ENCODE measurements around the gene CDK5R1. TPM values are rescaled to one million over a fixed set of nuclear protein-coding genes. Genes with fewer than 3 reads are reported as not detected.

CDK5R1 gene
- total RNA-seq: 10 to 100 TPM in 1 of 3 donors, 1 to 10 TPM in 2; 3.7 to 12.3 (median 7.4) TPM
- 5.4 TPM for total RNA-seq (2013)

GRCh38 chr17:32486701-32487472, at the start of gene CDK5R1:
TSS of gene CDK5R1 (plus strand) at chr17:32486993. CDS start at chr17:32487621, 628 bp downstream.
- ATAC-seq (peak; percentile 76 to 87 (median 78)), DNase-seq (peak; percentile 74 to 84)
- Mint-ChIP-seq H3K27me3 (ENCODE audit: low read depth in 2 of 2) (no peaks in the 10 kb centered on the region), H3K36me3 (peaks cover 7% of the 10 kb centered on the region), H3K27ac (peak within 1 kb of the TSS; percentile 82 to 84), H3K4me3 (peak within 1 kb of the TSS; percentile 92), H3K9me3 (no peaks in the 10 kb centered on the region), H3K4me1 (peaks cover 52 to 56% of the 10 kb centered on the region in 2 donors)
- Histone ChIP-seq H3K27me3 (ENCODE audit: control insufficient read depth, insufficient read depth, low read length) (no peaks in the 10 kb centered on the region), H3K4me3 (ENCODE audit: low read length) (peak within 1 kb of the TSS; percentile 45), H3K4me1 (ENCODE audit: control insufficient read depth, insufficient read depth, low read length) (peaks cover 50% of the 10 kb centered on the region), H3K36me3 (ENCODE audit: control insufficient read depth, insufficient read depth, low read length) (peaks cover 34% of the 10 kb centered on the region), H3K27ac (ENCODE audit: low read length) (peak within 1 kb of the TSS; percentile 45), H3K9me3 (ENCODE audit: control insufficient read depth, insufficient read depth, low read length) (no peaks in the 10 kb centered on the region)
- TF ChIP-seq CTCF (IDR thresholded peaks at IDR 0.05): no peak
- WGBS (ENCODE audit: insufficient coverage): under 1% methylated on average over 135 of the region's 135 CpGs
- intact Hi-C loops (cut with micrococcal nuclease): loop anchor here (1.0 to 2.0 kb wide), 3 partner anchors 16 to 122 kb away; no protein-coding TSS in a partner anchor

- no peak for TF ChIP-seq CTCF (IDR thresholded peaks at IDR 0.05)
- peaks cover 12% of the 10 kb centered on the region for H3K4me1 ChIP-seq (ENCODE audit: control insufficient read depth, insufficient read depth, low read length)
- peaks cover 10 to 19% of the 10 kb centered on the region in 2 donors for H3K4me1 Mint-ChIP-seq
- no peaks in the 10 kb centered on the region for H3K9me3 ChIP-seq (ENCODE audit: control insufficient read depth, insufficient read depth, low read length)
- H3K4me3 ChIP-seq (ENCODE audit: low read length): no peak overlapping the region
- no peaks in the 10 kb centered on the region for H3K36me3 Mint-ChIP-seq
- 64% methylated on average over 5 of the region's 5 CpGs for WGBS (ENCODE audit: insufficient coverage)
- no peaks in the 10 kb centered on the region for H3K27me3 ChIP-seq (ENCODE audit: control insufficient read depth, insufficient read depth, low read length)
- H3K27ac ChIP-seq (ENCODE audit: low read length): no peak overlapping the region
- H3K36me3 ChIP-seq (ENCODE audit: control insufficient read depth, insufficient read depth, low read length): no peaks in the 10 kb centered on the region
- no peaks in the 10 kb centered on the region for H3K9me3 Mint-ChIP-seq
- intact Hi-C loops (cut with micrococcal nuclease): loop anchor here (10.0 kb wide), 1 partner anchor 186 kb away; no protein-coding TSS in a partner anchor
- H3K27ac Mint-ChIP-seq: no peak overlapping the region
- no peaks in the 10 kb centered on the region for H3K27me3 Mint-ChIP-seq (ENCODE audit: low read depth in 2 of 2)
- no peak overlapping the region for H3K4me3 Mint-ChIP-seq
- ATAC-seq: no peak
- DNase-seq: no peak
These were observed 46.1 kb upstream of the CDK5R1 start for GRCh38 chr17:32440722-32441121.

- Mint-ChIP-seq H3K27me3 (ENCODE audit: low read depth in 2 of 2) (no peaks in the 10 kb centered on the region), H3K36me3 (no peaks in the 10 kb centered on the region), H3K9me3 (no peaks in the 10 kb centered on the region), H3K4me1 (peaks cover 19 to 28% of the 10 kb centered on the region in 2 donors), H3K27ac (no peak overlapping the region), H3K4me3 (no peak overlapping the region)
- 63% methylated on average over 1 of the region's 2 CpGs for WGBS (ENCODE audit: insufficient coverage)
- Histone ChIP-seq H3K9me3 (ENCODE audit: control insufficient read depth, insufficient read depth, low read length) (no peaks in the 10 kb centered on the region), H3K27ac (ENCODE audit: low read length) (no peak overlapping the region), H3K27me3 (ENCODE audit: control insufficient read depth, insufficient read depth, low read length) (no peaks in the 10 kb centered on the region), H3K4me1 (ENCODE audit: control insufficient read depth, insufficient read depth, low read length) (peaks cover 12% of the 10 kb centered on the region), H3K4me3 (ENCODE audit: low read length) (no peak overlapping the region), H3K36me3 (ENCODE audit: control insufficient read depth, insufficient read depth, low read length) (no peaks in the 10 kb centered on the region)
- TF ChIP-seq CTCF (IDR thresholded peaks at IDR 0.05): no peak
- DNase-seq: no peak
- intact Hi-C loops (cut with micrococcal nuclease): loop anchor here (10.0 kb wide), 1 partner anchor 187 kb away; no protein-coding TSS in a partner anchor
- no peak for ATAC-seq
These were observed 44.9 kb upstream of the CDK5R1 start for GRCh38 chr17:32441886-32442285.

Measured in natural killer cell (primary cell).